A673 (cell line): ENCODE data around the gene MTMR3. TPM values are rescaled to one million over a fixed set of nuclear protein-coding genes. Genes with fewer than 3 reads are reported as not detected.
A peak's percentile ranks its signal among the peaks of the same experiment; 100 is the strongest.

Experiments used
- BruUV-seq: library from RNA; stranded (reverse); fragments of 400-500 nt; replicated peaks from 2 replicates; lab custom pipeline; 2021; lab: Mats Ljungman, UMichigan
- CTCF ChIA-PET: fragments of 300-600 bp; sonication (Branson Sonifier 250); formaldehyde crosslinking; loops from one replicate; lab custom pipeline; 2022; ENCODE audit warnings: antibody characterized with exemption; lab: Charles Lee
- POLR2A ChIA-PET: fragments of 300-600 bp; sonication (Branson Sonifier 250); formaldehyde crosslinking; loops from one replicate; lab custom pipeline; 2022; ENCODE audit warnings: antibody characterized with exemption; ENCODE audit not compliant: low non-redundant PET; lab: Charles Lee
- DNase-seq: peaks from one replicate; pipeline ENCODE4 v3.0.0-alpha.2; 2015; ENCODE audit warnings: low spot score
- H3K27ac ChIP-seq: fragments of 200-600 bp; sonication (generic); 2 replicates; pipeline ENCODE4 v1.5.1; 2016; ENCODE audit warnings: mixed run types, low read depth, mild to moderate bottlenecking, mixed read lengths, antibody characterized with exemption, low read length; ENCODE audit not compliant: poor library complexity, severe bottlenecking
- H3K27me3 ChIP-seq: fragments of 200-600 bp; sonication (generic); replicated peaks from 2 replicates; pipeline ENCODE4 v1.6.1; 2017; ENCODE audit warnings: mixed run types, low read depth, mild to moderate bottlenecking, mixed read lengths, antibody characterized with exemption, low read length; ENCODE audit not compliant: insufficient read depth, poor library complexity
- H3K36me3 ChIP-seq: fragments of 200-600 bp; sonication (generic); 2 replicates; pipeline ENCODE4 v1.6.1; 2016; ENCODE audit warnings: mixed run types, mild to moderate bottlenecking, mixed read lengths, antibody characterized with exemption, low read length; ENCODE audit not compliant: insufficient read depth, poor library complexity, severe bottlenecking
- H3K4me1 ChIP-seq: fragments of 200-600 bp; sonication (generic); 2 replicates; pipeline ENCODE4 v1.6.1; 2017; ENCODE audit warnings: mixed run types, mild to moderate bottlenecking, mixed read lengths, antibody characterized with exemption, low read length; ENCODE audit not compliant: insufficient read depth, poor library complexity, severe bottlenecking
- H3K4me3 ChIP-seq: fragments of 200-600 bp; sonication (generic); 2 replicates; pipeline ENCODE4 v1.5.1; 2016; ENCODE audit warnings: low read depth, mixed run types, mild to moderate bottlenecking, mixed read lengths, low read length; ENCODE audit not compliant: poor library complexity, severe bottlenecking
- H3K9me3 ChIP-seq: fragments of 200-600 bp; sonication (generic); 2 replicates; pipeline ENCODE4 v1.6.1; 2016; ENCODE audit warnings: mixed run types, low read depth, mild to moderate bottlenecking, mixed read lengths, antibody characterized with exemption, low read length; ENCODE audit not compliant: poor library complexity, severe bottlenecking
- EZH2 ChIP-seq: fragments of 200-600 bp; sonication (generic); IDR thresholded peaks from 2 replicates; pipeline ENCODE4 v1.6.1; 2017; ENCODE audit warnings: borderline replicate concordance, low read depth, mild to moderate bottlenecking, mixed read lengths, antibody characterized with exemption, low read length; ENCODE audit not compliant: poor library complexity, severe bottlenecking
- intact Hi-C: fragments of 100-400 bp; cut with micrococcal nuclease; formaldehyde crosslinking; loops from one replicate; pipeline ENCODE4 v1.10.0; 2022; ENCODE audit not compliant: unreplicated experiment
- total RNA-seq: library from RNA; stranded (reverse); gene quantifications from 2 replicates; pipeline ENCODE4 v1.2.3, GENCODE V29; 2021
- TF ChIP-seq, protein P1 (sequence below): fragments of 300-800, 200-600 bp; sonication (generic); conservative IDR thresholded peaks from 2 replicates; pipeline ENCODE4 v1.5.1; 2017; ENCODE audit warnings: low read depth, mild to moderate bottlenecking, antibody characterized with exemption, low read length, moderate library complexity, mixed read lengths

Gene MTMR3
- total RNA-seq, 1 experiment from 2014 or later = 25.0 TPM

GRCh38 chr22:29997107-29997506, 114.1 kb downstream of the MTMR3 start:
- POLR2A ChIA-PET = no interaction called here

DNA sequence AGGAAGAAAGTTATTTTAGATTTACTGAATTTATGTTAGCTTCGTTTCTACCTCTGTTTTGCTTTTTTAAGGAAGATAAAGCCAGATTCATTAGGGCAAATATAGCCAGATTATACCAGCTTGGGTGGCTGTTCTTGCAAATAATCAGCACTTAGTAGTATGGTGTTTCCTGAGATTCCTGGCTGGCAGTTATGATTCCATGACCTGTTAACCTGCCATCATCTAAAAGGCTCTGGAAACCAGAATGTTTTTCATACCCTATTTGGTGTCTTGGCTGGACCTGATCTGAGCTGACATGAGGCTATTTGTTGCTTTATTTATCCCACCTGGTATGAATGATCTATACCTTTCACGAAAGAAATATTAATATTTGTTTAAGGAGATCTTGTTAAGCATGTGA, 114.5 kb downstream of the MTMR3 start:
- no peak overlapping the region for H3K27ac ChIP-seq
- intact Hi-C loops = no loop called here
- H3K36me3 ChIP-seq = peaks cover 4% of the 10 kb centered on the region
- H3K27me3 ChIP-seq = no peaks in the 10 kb centered on the region
- no peak for DNase-seq
- H3K4me1 ChIP-seq = no peaks in the 10 kb centered on the region
- ChIA-PET POLR2A (no interaction called here), CTCF (interaction anchor here (0.9 kb wide), 1 partner anchor 362 kb away, joined by 3 read pairs; no protein-coding TSS in a partner anchor)
- BruUV-seq = no TSS peak
- H3K4me3 ChIP-seq = no peak overlapping the region
- no peaks in the 10 kb centered on the region for H3K9me3 ChIP-seq
- no peak for TF ChIP-seq EZH2
- TF ChIP-seq, protein P1, sequence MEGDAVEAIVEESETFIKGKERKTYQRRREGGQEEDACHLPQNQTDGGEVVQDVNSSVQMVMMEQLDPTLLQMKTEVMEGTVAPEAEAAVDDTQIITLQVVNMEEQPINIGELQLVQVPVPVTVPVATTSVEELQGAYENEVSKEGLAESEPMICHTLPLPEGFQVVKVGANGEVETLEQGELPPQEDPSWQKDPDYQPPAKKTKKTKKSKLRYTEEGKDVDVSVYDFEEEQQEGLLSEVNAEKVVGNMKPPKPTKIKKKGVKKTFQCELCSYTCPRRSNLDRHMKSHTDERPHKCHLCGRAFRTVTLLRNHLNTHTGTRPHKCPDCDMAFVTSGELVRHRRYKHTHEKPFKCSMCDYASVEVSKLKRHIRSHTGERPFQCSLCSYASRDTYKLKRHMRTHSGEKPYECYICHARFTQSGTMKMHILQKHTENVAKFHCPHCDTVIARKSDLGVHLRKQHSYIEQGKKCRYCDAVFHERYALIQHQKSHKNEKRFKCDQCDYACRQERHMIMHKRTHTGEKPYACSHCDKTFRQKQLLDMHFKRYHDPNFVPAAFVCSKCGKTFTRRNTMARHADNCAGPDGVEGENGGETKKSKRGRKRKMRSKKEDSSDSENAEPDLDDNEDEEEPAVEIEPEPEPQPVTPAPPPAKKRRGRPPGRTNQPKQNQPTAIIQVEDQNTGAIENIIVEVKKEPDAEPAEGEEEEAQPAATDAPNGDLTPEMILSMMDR = no peak

More at GRCh38 chr22:29997107-29997506, 114.1 kb downstream of the MTMR3 start:
- Histone ChIP-seq H3K36me3 (peaks cover 4% of the 10 kb centered on the region), H3K4me1 (no peaks in the 10 kb centered on the region), H3K4me3 (no peak overlapping the region), H3K27ac (no peak overlapping the region), H3K27me3 (no peaks in the 10 kb centered on the region), H3K9me3 (no peaks in the 10 kb centered on the region)
- CTCF ChIA-PET = interaction anchor here (0.9 kb wide), 1 partner anchor 361 kb away, joined by 3 read pairs; no protein-coding TSS in a partner anchor
- DNase-seq = no peak
- TF ChIP-seq, protein P1 = no peak
- TF ChIP-seq EZH2 = no peak
- intact Hi-C loops = no loop called here
- no TSS peak for BruUV-seq

DNA sequence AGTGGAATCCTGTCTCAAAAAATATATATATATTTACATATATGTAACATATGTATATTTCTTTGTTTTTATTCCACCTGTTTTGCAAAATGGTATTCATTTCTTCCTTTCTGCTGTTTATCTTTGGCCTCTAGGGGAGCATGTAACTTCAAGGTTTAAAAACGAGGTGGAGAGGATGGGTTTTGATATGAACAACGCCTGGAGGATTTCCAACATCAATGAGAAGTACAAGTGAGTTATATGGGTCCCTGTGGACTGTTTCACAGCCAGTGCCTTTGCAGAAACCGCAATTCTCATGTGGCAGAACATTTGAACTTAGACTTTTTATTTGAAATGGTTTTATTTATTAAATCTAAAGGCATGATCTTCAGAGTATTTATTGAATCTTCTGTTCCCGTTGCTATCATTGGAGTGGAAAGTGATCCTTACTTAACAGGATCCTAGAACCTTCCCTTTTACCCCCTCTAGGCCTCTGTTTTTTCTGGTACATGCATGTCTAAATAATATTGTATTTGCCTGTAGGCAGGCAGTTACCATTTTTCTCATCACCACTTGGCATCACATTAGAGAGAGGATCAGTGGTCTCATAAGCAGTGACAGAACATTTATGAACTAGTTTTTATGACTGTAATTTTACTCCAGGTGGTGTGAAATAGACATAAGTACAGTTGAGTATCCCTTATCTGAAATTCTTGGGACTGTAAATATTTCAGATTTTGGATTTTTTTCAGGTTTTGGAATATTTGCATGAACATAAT, 115.8 kb downstream of the MTMR3 start:
- POLR2A ChIA-PET = no interaction called here
- no peak overlapping the region for H3K4me3 ChIP-seq
- H3K36me3 ChIP-seq = peaks cover 4% of the 10 kb centered on the region
- DNase-seq = peak; percentile 34
- H3K9me3 ChIP-seq = no peaks in the 10 kb centered on the region
- intact Hi-C loops = no loop called here
- no TSS peak for BruUV-seq
- no peak for TF ChIP-seq EZH2
- TF ChIP-seq, protein P1 = no peak; the same call in 1 of the 2 replicates
- H3K27me3 ChIP-seq = no peaks in the 10 kb centered on the region
- H3K4me1 ChIP-seq = no peaks in the 10 kb centered on the region
- CTCF ChIA-PET = no interaction called here
- no peak overlapping the region for H3K27ac ChIP-seq
